HEK293 (cell line): ENCODE data around the gene PTPN6.
A peak's percentile ranks its signal among the peaks of the same experiment; 100 is the strongest.

Experiments used
- CTCF ChIA-PET: fragments of 350-600 bp; formaldehyde crosslinking; extraction: SDS; loops from one replicate; lab custom pipeline; 2021; ENCODE audit warnings: antibody characterized with exemption; lab: Yijun Ruan, JAX
- POLR2A ChIA-PET: fragments of 300-600 bp; formaldehyde crosslinking; extraction: SDS; loops from one replicate; lab custom pipeline; 2020; ENCODE audit warnings: antibody characterized with exemption, inconsistent platforms; lab: Yijun Ruan, JAX
- H3K27ac ChIP-seq: fragments of 200-500 bp; sonication (Bioruptor generic); 2 replicates; pipeline ENCODE4 v1.5.1; 2014; ENCODE audit warnings: low read depth, low read length, control low read depth, inconsistent platforms; ENCODE audit errors: extremely low read depth
- H3K36me3 ChIP-seq, 2 experiments: fragments of 200-500 bp in 1 of 2; sonication (Bioruptor generic) in 1 of 2; 1 replicate in 1 of 2; 2 replicates in 1 of 2; pipeline ENCODE4 v1.5.1; 2014 to 2017; ENCODE audit warnings: inconsistent platforms in 2 of 2, low read length in 2 of 2; ENCODE audit not compliant: control insufficient read depth in 2 of 2, insufficient read depth in 1 of 2
- H3K4me1 ChIP-seq: fragments of 200-500 bp; sonication (Bioruptor generic); 2 replicates; pipeline ENCODE4 v1.5.1; 2014; ENCODE audit warnings: mild to moderate bottlenecking, low read length, inconsistent platforms; ENCODE audit not compliant: control insufficient read depth, insufficient read depth
- H3K4me3 ChIP-seq: 2 replicates; pipeline ENCODE4 v1.5.1; 2011; ENCODE audit warnings: low read depth, mild to moderate bottlenecking, control low read depth, low read length, moderate library complexity
- H3K9me3 ChIP-seq: fragments of 200-500 bp; sonication (Bioruptor generic); 2 replicates; pipeline ENCODE4 v1.5.1; 2014; ENCODE audit warnings: low read depth, low read length, inconsistent platforms; ENCODE audit not compliant: control insufficient read depth, insufficient read depth
- GFI1B ChIP-seq: fragments of 450-650 bp; formaldehyde crosslinking; IDR thresholded peaks from 2 replicates; pipeline ENCODE4 v1.5.1; 2016; ENCODE audit warnings: missing biosample characterization, missing genetic modification characterization
- OVOL3 ChIP-seq: fragments of 450-650 bp; formaldehyde crosslinking; IDR thresholded peaks from 2 replicates; pipeline ENCODE4 v1.5.1; 2016; ENCODE audit warnings: missing biosample characterization, missing genetic modification characterization
- PRDM10 ChIP-seq: fragments of 450-650 bp; formaldehyde crosslinking; IDR thresholded peaks from 2 replicates; pipeline ENCODE4 v1.5.1; 2016; ENCODE audit warnings: missing biosample characterization, missing genetic modification characterization
- RBAK ChIP-seq: fragments of 450-650 bp; formaldehyde crosslinking; IDR thresholded peaks from 2 replicates; pipeline ENCODE4 v1.5.1; 2016; ENCODE audit warnings: missing biosample characterization, missing genetic modification characterization
- SETDB1 ChIP-seq: IDR thresholded peaks from one replicate; pipeline ENCODE4 v1.6.1; 2017; ENCODE audit warnings: mild to moderate bottlenecking, low read length, moderate library complexity, mixed read lengths; ENCODE audit not compliant: insufficient read length
- TCF7L2 ChIP-seq: IDR thresholded peaks from 2 replicates; pipeline ENCODE4 v1.6.1; 2011; ENCODE audit warnings: low read depth, mild to moderate bottlenecking, inconsistent platforms, low read length, moderate library complexity, borderline replicate concordance
- TRIM28 ChIP-seq: IDR thresholded peaks from 2 replicates; pipeline ENCODE4 v1.6.1; 2011; ENCODE audit warnings: low read length, control low read depth, borderline replicate concordance
- YY1 ChIP-seq: fragments of 450-650 bp; formaldehyde crosslinking; IDR thresholded peaks from 2 replicates; pipeline ENCODE4 v1.5.1; 2018; ENCODE audit warnings: missing biosample characterization, missing genetic modification characterization
- ZBTB48 ChIP-seq: fragments of 450-650 bp; formaldehyde crosslinking; IDR thresholded peaks from 2 replicates; pipeline ENCODE4 v1.5.1; 2016; ENCODE audit warnings: missing biosample characterization, missing genetic modification characterization
- ZBTB49 ChIP-seq: fragments of 450-650 bp; formaldehyde crosslinking; IDR thresholded peaks from 2 replicates; pipeline ENCODE4 v1.5.1; 2016; ENCODE audit warnings: missing biosample characterization, missing genetic modification characterization, low read depth
- ZFP3 ChIP-seq: fragments of 450-650 bp; formaldehyde crosslinking; IDR thresholded peaks from 2 replicates; pipeline ENCODE4 v1.5.1; 2016; ENCODE audit warnings: low read depth, missing biosample characterization, missing genetic modification characterization
- ZNF133 ChIP-seq: fragments of 450-650 bp; formaldehyde crosslinking; IDR thresholded peaks from 2 replicates; pipeline ENCODE4 v1.5.1; 2016; ENCODE audit warnings: missing biosample characterization, missing genetic modification characterization
- ZNF155 ChIP-seq: fragments of 450-650 bp; formaldehyde crosslinking; IDR thresholded peaks from 2 replicates; pipeline ENCODE4 v1.5.1; 2016; ENCODE audit warnings: missing biosample characterization, missing genetic modification characterization
- ZNF214 ChIP-seq: fragments of 450-650 bp; formaldehyde crosslinking; IDR thresholded peaks from 2 replicates; pipeline ENCODE4 v1.5.1; 2017; ENCODE audit warnings: missing biosample characterization, mild to moderate bottlenecking, missing genetic modification characterization, borderline replicate concordance
- ZNF223 ChIP-seq: fragments of 450-650 bp; formaldehyde crosslinking; IDR thresholded peaks from 2 replicates; pipeline ENCODE4 v1.5.1; 2016; ENCODE audit warnings: missing biosample characterization, missing genetic modification characterization
- ZNF266 ChIP-seq: fragments of 450-650 bp; formaldehyde crosslinking; IDR thresholded peaks from 2 replicates; pipeline ENCODE4 v1.5.1; 2016; ENCODE audit warnings: missing biosample characterization, missing genetic modification characterization, low read depth
- ZNF292 ChIP-seq: fragments of 450-650 bp; formaldehyde crosslinking; IDR thresholded peaks from 2 replicates; pipeline ENCODE4 v1.5.1; 2016; ENCODE audit warnings: low read depth, missing biosample characterization, missing genetic modification characterization, borderline replicate concordance
- ZNF311 ChIP-seq: fragments of 450-650 bp; formaldehyde crosslinking; IDR thresholded peaks from 2 replicates; pipeline ENCODE4 v1.5.1; 2017; ENCODE audit warnings: missing biosample characterization, missing genetic modification characterization, borderline replicate concordance
- ZNF366 ChIP-seq: fragments of 450-650 bp; formaldehyde crosslinking; conservative IDR thresholded peaks from 2 replicates; pipeline ENCODE4 v1.5.1; 2016; ENCODE audit warnings: missing biosample characterization, missing genetic modification characterization
- ZNF394 ChIP-seq: fragments of 450-650 bp; formaldehyde crosslinking; IDR thresholded peaks from 2 replicates; pipeline ENCODE4 v1.5.1; 2016; ENCODE audit warnings: missing biosample characterization, missing genetic modification characterization, mild to moderate bottlenecking, moderate library complexity, borderline replicate concordance
- ZNF473 ChIP-seq: fragments of 450-650 bp; formaldehyde crosslinking; IDR thresholded peaks from 2 replicates; pipeline ENCODE4 v1.5.1; 2017; ENCODE audit warnings: missing biosample characterization, missing genetic modification characterization
- ZNF571 ChIP-seq: fragments of 450-650 bp; formaldehyde crosslinking; IDR thresholded peaks from 2 replicates; pipeline ENCODE4 v1.5.0; 2017; ENCODE audit warnings: missing biosample characterization, missing genetic modification characterization
- ZNF600 ChIP-seq: fragments of 450-650 bp; formaldehyde crosslinking; IDR thresholded peaks from 2 replicates; pipeline ENCODE4 v1.5.1; 2016; ENCODE audit warnings: missing biosample characterization, missing genetic modification characterization
- ZNF670 ChIP-seq: fragments of 450-650 bp; formaldehyde crosslinking; IDR thresholded peaks from 2 replicates; pipeline ENCODE4 v1.5.1; 2016; ENCODE audit warnings: missing biosample characterization, missing genetic modification characterization, low read depth
- ZNF747 ChIP-seq: fragments of 450-650 bp; formaldehyde crosslinking; IDR thresholded peaks from 2 replicates; pipeline ENCODE4 v1.5.1; 2016; ENCODE audit warnings: missing biosample characterization, missing genetic modification characterization
- TF ChIP-seq, protein P1 (sequence below): fragments of 450-650 bp; formaldehyde crosslinking; IDR thresholded peaks from 2 replicates; pipeline ENCODE4 v1.5.1; 2016; ENCODE audit warnings: missing biosample characterization, missing genetic modification characterization
- TF ChIP-seq, protein P2 (sequence below): fragments of 450-650 bp; formaldehyde crosslinking; IDR thresholded peaks from 2 replicates; pipeline ENCODE4 v1.5.1; 2016; ENCODE audit warnings: missing biosample characterization, missing genetic modification characterization

Gene PTPN6

GRCh38 chr12:6944381-6945186 is 6.6 kb upstream of the PTPN6 start:
- H3K27ac ChIP-seq: peak overlapping the region; percentile 87
- peak overlapping the region; percentile 61 for H3K4me3 ChIP-seq
- peaks cover 3 to 30% of the 10 kb centered on the region in 2 experiments; a peak in 2 of 3 replicates for H3K36me3 ChIP-seq
- H3K4me1 ChIP-seq: peaks cover 14% of the 10 kb centered on the region
- ChIA-PET CTCF (interaction anchor here (0.6 to 6.8 kb wide), 27 partner anchors 9 to 956 kb away, joined by 3 to 138 read pairs (median 6); partner anchors contain the start of genes C1R and C1RL), POLR2A (interaction anchor here (0.6 to 4.9 kb wide), 35 partner anchors 10 to 255 kb away, joined by 3 to 99 read pairs (median 5); partner anchors contain the start of genes C1RL, CDCA3, CLSTN3 and COPS7A)
- H3K9me3 ChIP-seq: no peaks in the 10 kb centered on the region
- TF ChIP-seq ZNF311: no peak
- peak; percentile 64; the same call in 1 of the 2 replicates for TF ChIP-seq TRIM28
- no peak for TF ChIP-seq ZNF266 (tag by site-specific recombination)
- TF ChIP-seq ZNF670 (tag by site-specific recombination): no peak
- TF ChIP-seq ZNF155: no peak
- no peak for TF ChIP-seq ZNF133 (tag by site-specific recombination)
- TF ChIP-seq PRDM10 (tag by site-specific recombination): peak; percentile 91
- no peak for TF ChIP-seq SETDB1
- no peak for TF ChIP-seq TCF7L2
- TF ChIP-seq ZNF747 (tag by site-specific recombination): no peak
- TF ChIP-seq ZNF600 (tag by site-specific recombination): peak; percentile 98
- peak; percentile 76 for TF ChIP-seq ZNF394
- TF ChIP-seq, protein P1, sequence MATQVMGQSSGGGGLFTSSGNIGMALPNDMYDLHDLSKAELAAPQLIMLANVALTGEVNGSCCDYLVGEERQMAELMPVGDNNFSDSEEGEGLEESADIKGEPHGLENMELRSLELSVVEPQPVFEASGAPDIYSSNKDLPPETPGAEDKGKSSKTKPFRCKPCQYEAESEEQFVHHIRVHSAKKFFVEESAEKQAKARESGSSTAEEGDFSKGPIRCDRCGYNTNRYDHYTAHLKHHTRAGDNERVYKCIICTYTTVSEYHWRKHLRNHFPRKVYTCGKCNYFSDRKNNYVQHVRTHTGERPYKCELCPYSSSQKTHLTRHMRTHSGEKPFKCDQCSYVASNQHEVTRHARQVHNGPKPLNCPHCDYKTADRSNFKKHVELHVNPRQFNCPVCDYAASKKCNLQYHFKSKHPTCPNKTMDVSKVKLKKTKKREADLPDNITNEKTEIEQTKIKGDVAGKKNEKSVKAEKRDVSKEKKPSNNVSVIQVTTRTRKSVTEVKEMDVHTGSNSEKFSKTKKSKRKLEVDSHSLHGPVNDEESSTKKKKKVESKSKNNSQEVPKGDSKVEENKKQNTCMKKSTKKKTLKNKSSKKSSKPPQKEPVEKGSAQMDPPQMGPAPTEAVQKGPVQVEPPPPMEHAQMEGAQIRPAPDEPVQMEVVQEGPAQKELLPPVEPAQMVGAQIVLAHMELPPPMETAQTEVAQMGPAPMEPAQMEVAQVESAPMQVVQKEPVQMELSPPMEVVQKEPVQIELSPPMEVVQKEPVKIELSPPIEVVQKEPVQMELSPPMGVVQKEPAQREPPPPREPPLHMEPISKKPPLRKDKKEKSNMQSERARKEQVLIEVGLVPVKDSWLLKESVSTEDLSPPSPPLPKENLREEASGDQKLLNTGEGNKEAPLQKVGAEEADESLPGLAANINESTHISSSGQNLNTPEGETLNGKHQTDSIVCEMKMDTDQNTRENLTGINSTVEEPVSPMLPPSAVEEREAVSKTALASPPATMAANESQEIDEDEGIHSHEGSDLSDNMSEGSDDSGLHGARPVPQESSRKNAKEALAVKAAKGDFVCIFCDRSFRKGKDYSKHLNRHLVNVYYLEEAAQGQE (tag by site-specific recombination): no peak; the same call in 1 of the 2 replicates
- peak; percentile 91 for TF ChIP-seq ZNF366 (tag by site-specific recombination)
- TF ChIP-seq ZNF473: no peak
- TF ChIP-seq RBAK (tag by site-specific recombination): no peak
- TF ChIP-seq, protein P2, sequence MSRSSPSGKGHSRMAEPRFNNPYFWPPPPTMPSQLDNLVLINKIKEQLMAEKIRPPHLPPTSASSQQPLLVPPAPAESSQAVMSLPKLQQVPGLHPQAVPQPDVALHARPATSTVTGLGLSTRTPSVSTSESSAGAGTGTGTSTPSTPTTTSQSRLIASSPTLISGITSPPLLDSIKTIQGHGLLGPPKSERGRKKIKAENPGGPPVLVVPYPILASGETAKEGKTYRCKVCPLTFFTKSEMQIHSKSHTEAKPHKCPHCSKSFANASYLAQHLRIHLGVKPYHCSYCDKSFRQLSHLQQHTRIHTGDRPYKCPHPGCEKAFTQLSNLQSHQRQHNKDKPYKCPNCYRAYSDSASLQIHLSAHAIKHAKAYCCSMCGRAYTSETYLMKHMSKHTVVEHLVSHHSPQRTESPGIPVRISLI (tag by site-specific recombination): no peak; the same call in 1 of the 2 replicates
- no peak for TF ChIP-seq ZNF292
- TF ChIP-seq GFI1B (tag by site-specific recombination): 0 out of 2 replicates have a peak, but pooled peaks have one; percentile 3
- 0 out of 2 replicates have a peak, but pooled peaks have one; percentile 3 for TF ChIP-seq OVOL3 (tag by site-specific recombination)
- no peak for TF ChIP-seq ZNF214 (tag by site-specific recombination)
- TF ChIP-seq ZBTB49 (tag by site-specific recombination): no peak
- peak; percentile 98 for TF ChIP-seq ZBTB48 (tag by site-specific recombination)
- TF ChIP-seq ZNF571 (tag by site-specific recombination): no peak
- no peak for TF ChIP-seq YY1 (tag by site-specific recombination)
- TF ChIP-seq ZFP3: no peak
- TF ChIP-seq ZNF223 (tag by site-specific recombination): peak; percentile 91
